ENCODE results near the gene KCNJ3.

DNA sequence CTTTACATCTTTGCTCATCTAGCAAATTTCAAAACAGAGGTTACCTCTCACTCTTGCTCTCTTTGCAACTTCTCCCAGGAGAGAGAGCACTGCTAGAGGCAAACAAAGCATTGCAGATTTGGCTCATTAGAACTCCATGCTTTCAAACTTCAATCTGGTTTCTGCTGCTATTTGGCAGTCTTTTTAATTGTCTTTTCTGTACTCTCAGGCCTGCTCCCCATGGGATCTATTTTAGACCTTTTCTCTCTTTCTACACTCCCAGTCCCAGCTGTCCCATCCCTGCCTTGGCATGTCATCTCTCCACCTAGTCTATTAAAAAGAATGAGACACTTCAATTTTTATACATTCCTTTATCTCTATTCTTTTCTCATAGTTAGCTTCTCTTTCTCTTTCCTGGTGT is 15.2 kb downstream of the KCNJ3 start:
- TF ChIP-seq, protein P1, sequence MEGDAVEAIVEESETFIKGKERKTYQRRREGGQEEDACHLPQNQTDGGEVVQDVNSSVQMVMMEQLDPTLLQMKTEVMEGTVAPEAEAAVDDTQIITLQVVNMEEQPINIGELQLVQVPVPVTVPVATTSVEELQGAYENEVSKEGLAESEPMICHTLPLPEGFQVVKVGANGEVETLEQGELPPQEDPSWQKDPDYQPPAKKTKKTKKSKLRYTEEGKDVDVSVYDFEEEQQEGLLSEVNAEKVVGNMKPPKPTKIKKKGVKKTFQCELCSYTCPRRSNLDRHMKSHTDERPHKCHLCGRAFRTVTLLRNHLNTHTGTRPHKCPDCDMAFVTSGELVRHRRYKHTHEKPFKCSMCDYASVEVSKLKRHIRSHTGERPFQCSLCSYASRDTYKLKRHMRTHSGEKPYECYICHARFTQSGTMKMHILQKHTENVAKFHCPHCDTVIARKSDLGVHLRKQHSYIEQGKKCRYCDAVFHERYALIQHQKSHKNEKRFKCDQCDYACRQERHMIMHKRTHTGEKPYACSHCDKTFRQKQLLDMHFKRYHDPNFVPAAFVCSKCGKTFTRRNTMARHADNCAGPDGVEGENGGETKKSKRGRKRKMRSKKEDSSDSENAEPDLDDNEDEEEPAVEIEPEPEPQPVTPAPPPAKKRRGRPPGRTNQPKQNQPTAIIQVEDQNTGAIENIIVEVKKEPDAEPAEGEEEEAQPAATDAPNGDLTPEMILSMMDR (IDR thresholded peaks at IDR 0.05), result no peak
- TF ChIP-seq POLR2A (IDR thresholded peaks at IDR 0.05), result no peak
